NCI-H1436 treated with DMSO at 0.1 percent for 48 hours (cell line): ENCODE results near the gene PPP1R13L.

Experiments
- DNase-seq: peaks from one replicate; lab custom pipeline; 2025; lab: John Stamatoyannopoulos, UW

The PPP1R13L gene

GRCh38 chr19:45364696-45365095, 40.2 kb downstream of the PPP1R13L start:
- no peak for DNase-seq

- DNase-seq = no peak
These were observed 40.9 kb downstream of the PPP1R13L start for GRCh38 chr19:45363861-45364459.

GRCh38 chr19:45362291-45362690, 42.6 kb downstream of the PPP1R13L start:
- DNase-seq = no peak

- no peak for DNase-seq
These were observed 43.3 kb downstream of the PPP1R13L start for GRCh38 chr19:45361608-45362007.

GRCh38 chr19:45358213-45358792, 46.6 kb downstream of the PPP1R13L start:
- DNase-seq = no peak

- DNase-seq = no peak
These were observed 47.5 kb downstream of the PPP1R13L start for GRCh38 chr19:45357445-45357783.

GRCh38 chr19:45356760-45357444, 48.0 kb downstream of the PPP1R13L start:
- no peak for DNase-seq

GRCh38 chr19:45355910-45356309, 49.0 kb downstream of the PPP1R13L start:
- DNase-seq = no peak

- no peak for DNase-seq
These were observed 49.5 kb downstream of the PPP1R13L start for GRCh38 chr19:45355402-45355801.

- DNase-seq = no peak
These were observed 50.5 kb downstream of the PPP1R13L start for GRCh38 chr19:45354241-45354842.

GRCh38 chr19:45352914-45353796, 51.7 kb downstream of the PPP1R13L start:
- no peak for DNase-seq

GRCh38 chr19:45352471-45352870, 52.4 kb downstream of the PPP1R13L start:
- no peak for DNase-seq

- DNase-seq = no peak
These were observed 52.8 kb downstream of the PPP1R13L start for GRCh38 chr19:45352062-45352461.

GRCh38 chr19:45351401-45351952, 53.4 kb downstream of the PPP1R13L start:
- DNase-seq = no peak

GRCh38 chr19:45350477-45351058, 54.3 kb downstream of the PPP1R13L start:
- DNase-seq = no peak

- no peak for DNase-seq
These were observed 55.4 kb downstream of the PPP1R13L start for GRCh38 chr19:45349430-45349941.

- no peak for DNase-seq
These were observed 55.8 kb downstream of the PPP1R13L start for GRCh38 chr19:45349126-45349415.

GRCh38 chr19:45348367-45349125, 56.3 kb downstream of the PPP1R13L start:
- DNase-seq = no peak

- DNase-seq = no peak
These were observed 57.1 kb downstream of the PPP1R13L start for GRCh38 chr19:45347570-45348366.

- DNase-seq = no peak
These were observed 58.4 kb downstream of the PPP1R13L start for GRCh38 chr19:45346449-45346848.
